Activated CD4-positive, alpha-beta T cell treated with anti-CD3 and anti-CD28 coated beads, Interleukin-2, amount 50 U/mL, for 48 hours (primary cell): ENCODE measurements around the gene ILDR1.
"Not testable (repeated sequence)": the region's sequence is repeated elsewhere in the genome, so short reads cannot be mapped to it uniquely, and the experiment has no call there.

Source experiments
- DNase-seq, 2 experiments: peaks; one replicate each; pipeline ENCODE4 v3.0.0-alpha.2; 2020

ILDR1 gene

GRCh38 chr3:121938141-121938855 is 83.7 kb downstream of the ILDR1 start:
- DNase-seq, result not testable (repeated sequence)
